ENCODE results near the gene UGT2B17. TPM values are rescaled to one million over a fixed set of nuclear protein-coding genes. Genes with fewer than 3 reads are reported as not detected.

The UGT2B17 gene
- total and polyA plus RNA-seq, 2 of the 13 experiments (the other 11 are each of a cell fraction or from before 2014, with no cell fraction given): not detected

DNA sequence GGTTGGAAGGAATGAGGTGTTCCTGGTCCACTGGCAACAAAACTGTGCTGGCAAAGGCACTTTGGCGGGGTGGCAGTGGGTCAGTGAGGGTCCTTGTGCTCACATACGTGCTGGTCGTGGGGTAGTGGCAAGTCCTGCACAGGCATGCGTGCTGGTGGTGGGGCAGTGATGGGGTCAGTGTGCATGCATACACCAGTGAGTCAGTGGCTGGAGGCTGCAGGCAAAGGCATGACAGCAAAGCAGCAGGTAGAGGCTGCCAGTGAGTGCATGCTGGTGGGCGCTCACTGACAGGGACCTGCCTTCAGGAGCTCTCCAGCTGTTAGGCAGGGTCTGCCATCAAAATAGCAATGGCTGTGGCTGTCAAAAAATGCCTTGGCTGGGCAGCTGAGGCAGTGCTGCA lies 86.8 kb downstream of the UGT2B17 start:
- ATAC-seq: peak; percentile 57
- no peaks in the 10 kb centered on the region for H3K79me2 ChIP-seq (ENCODE audit: insufficient read depth, low read length)
- H3K4me3 ChIP-seq (replicated peaks in 1 of 3; ENCODE audit: insufficient read depth in 1 of 3, low read depth in 2 of 3, low read length in 3 of 3): no peak overlapping the region
- H3K36me3 ChIP-seq (replicated peaks in 1 of 2; ENCODE audit: control insufficient read depth in 1 of 2, insufficient read depth in 2 of 2, low read length in 2 of 2): no peaks in the 10 kb centered on the region
- ChIA-PET POLR2A (no interaction called here), CTCF (ENCODE audit: low intra/inter-chr PET ratio, low total read pairs) (no interaction called here)
- in situ Hi-C loops (cut with HindIII; ENCODE audit: extremely low pct_ligation_motif_present, low pct_unique_long_range_greater_than_20kb): loop anchor here (25.0 kb wide), 2 partner anchors 573 to 1123 kb away; no protein-coding TSS in a partner anchor
- no TSS peak for BruUV-seq (replicated peaks)
- intact Hi-C loops (cut with micrococcal nuclease; ENCODE audit: unreplicated experiment): no loop called here
- no peak overlapping the region for H3K27ac ChIP-seq (ENCODE audit: extremely low read length, insufficient read depth, low read length)
- TF ChIP-seq, protein P1, sequence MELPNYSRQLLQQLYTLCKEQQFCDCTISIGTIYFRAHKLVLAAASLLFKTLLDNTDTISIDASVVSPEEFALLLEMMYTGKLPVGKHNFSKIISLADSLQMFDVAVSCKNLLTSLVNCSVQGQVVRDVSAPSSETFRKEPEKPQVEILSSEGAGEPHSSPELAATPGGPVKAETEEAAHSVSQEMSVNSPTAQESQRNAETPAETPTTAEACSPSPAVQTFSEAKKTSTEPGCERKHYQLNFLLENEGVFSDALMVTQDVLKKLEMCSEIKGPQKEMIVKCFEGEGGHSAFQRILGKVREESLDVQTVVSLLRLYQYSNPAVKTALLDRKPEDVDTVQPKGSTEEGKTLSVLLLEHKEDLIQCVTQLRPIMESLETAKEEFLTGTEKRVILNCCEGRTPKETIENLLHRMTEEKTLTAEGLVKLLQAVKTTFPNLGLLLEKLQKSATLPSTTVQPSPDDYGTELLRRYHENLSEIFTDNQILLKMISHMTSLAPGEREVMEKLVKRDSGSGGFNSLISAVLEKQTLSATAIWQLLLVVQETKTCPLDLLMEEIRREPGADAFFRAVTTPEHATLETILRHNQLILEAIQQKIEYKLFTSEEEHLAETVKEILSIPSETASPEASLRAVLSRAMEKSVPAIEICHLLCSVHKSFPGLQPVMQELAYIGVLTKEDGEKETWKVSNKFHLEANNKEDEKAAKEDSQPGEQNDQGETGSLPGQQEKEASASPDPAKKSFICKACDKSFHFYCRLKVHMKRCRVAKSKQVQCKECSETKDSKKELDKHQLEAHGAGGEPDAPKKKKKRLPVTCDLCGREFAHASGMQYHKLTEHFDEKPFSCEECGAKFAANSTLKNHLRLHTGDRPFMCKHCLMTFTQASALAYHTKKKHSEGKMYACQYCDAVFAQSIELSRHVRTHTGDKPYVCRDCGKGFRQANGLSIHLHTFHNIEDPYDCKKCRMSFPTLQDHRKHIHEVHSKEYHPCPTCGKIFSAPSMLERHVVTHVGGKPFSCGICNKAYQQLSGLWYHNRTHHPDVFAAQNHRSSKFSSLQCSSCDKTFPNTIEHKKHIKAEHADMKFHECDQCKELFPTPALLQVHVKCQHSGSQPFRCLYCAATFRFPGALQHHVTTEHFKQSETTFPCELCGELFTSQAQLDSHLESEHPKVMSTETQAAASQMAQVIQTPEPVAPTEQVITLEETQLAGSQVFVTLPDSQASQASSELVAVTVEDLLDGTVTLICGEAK (IDR thresholded peaks at IDR 0.05): no peak
- TF ChIP-seq, protein P1 (CRISPR knock-in tag; IDR thresholded peaks at IDR 0.05): no peak
- TF ChIP-seq, protein P2, sequence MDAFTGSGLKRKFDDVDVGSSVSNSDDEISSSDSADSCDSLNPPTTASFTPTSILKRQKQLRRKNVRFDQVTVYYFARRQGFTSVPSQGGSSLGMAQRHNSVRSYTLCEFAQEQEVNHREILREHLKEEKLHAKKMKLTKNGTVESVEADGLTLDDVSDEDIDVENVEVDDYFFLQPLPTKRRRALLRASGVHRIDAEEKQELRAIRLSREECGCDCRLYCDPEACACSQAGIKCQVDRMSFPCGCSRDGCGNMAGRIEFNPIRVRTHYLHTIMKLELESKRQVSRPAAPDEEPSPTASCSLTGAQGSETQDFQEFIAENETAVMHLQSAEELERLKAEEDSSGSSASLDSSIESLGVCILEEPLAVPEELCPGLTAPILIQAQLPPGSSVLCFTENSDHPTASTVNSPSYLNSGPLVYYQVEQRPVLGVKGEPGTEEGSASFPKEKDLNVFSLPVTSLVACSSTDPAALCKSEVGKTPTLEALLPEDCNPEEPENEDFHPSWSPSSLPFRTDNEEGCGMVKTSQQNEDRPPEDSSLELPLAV (CRISPR knock-in tag; conservative IDR thresholded peaks at IDR 0.05; ENCODE audit: low read depth): no peak
- TF ChIP-seq ZBTB7A (CRISPR knock-in tag; IDR thresholded peaks at IDR 0.05) (no peak), SALL1 (CRISPR knock-in tag; IDR thresholded peaks at IDR 0.05) (no peak; the same call in 1 of the 2 replicates)
- H2AFZ ChIP-seq (ENCODE audit: low read length): no peak overlapping the region
- no peaks in the 10 kb centered on the region for H3K9me3 ChIP-seq (ENCODE audit: low read length)
- H3K4me1 ChIP-seq (ENCODE audit: insufficient read depth, low read length): no peaks in the 10 kb centered on the region
- H4K20me1 ChIP-seq (ENCODE audit: insufficient read depth, low read length): no peaks in the 10 kb centered on the region
- 0 out of 5 replicates have a peak, but pooled peaks cover 0 to 2% of the 10 kb centered on the region in 2 experiments for H3K27me3 ChIP-seq (ENCODE audit: control insufficient read depth in 1 of 2, insufficient read depth in 2 of 2, low read length in 2 of 2)
- H3K4me2 ChIP-seq (ENCODE audit: low read depth, low read length): no peak overlapping the region
- DNase-seq (ENCODE audit: low spot score): no peak
- 8% methylated on average over 2 of the region's 5 CpGs for WGBS (ENCODE audit: low lambda C conversion rate)
- no peak for FAIRE-seq
- H3K9ac ChIP-seq (ENCODE audit: insufficient read depth, low read depth, low read length): no peak overlapping the region

Other genes with a start within 250 kb of the UGT2B17 start
- gene YTHDC1, start 226.2 kb downstream of the UGT2B17 start, total RNA-seq (2016; rRNA removed; fragmentation: Illumina TruSeq; extraction: Trizol): 56.3 and 56.8 TPM in 2 replicates
- 37.3 and 38.3 TPM in 2 replicates for gene YTHDC1, start 226.2 kb downstream of the UGT2B17 start, polyA plus RNA-seq (2011; rRNA removed)
- gene TMPRSS11E, start 128.9 kb downstream of the UGT2B17 start, total RNA-seq (2016; rRNA removed; fragmentation: Illumina TruSeq; extraction: Trizol): not detected in 2 replicates
- gene TMPRSS11E, start 128.9 kb downstream of the UGT2B17 start, polyA plus RNA-seq (2011; rRNA removed): not detected in 2 replicates
- gene UGT2B15, start 94.3 kb upstream of the UGT2B17 start, total RNA-seq (2016; rRNA removed; fragmentation: Illumina TruSeq; extraction: Trizol): 0.04 TPM in 1 of 2 replicates, not detected in the other
- 0.07 and 0.11 TPM in 2 replicates for gene UGT2B15, start 94.3 kb upstream of the UGT2B17 start, polyA plus RNA-seq (2011; rRNA removed)
- gene UGT2B10, start 239.7 kb upstream of the UGT2B17 start, total RNA-seq (2016; rRNA removed; fragmentation: Illumina TruSeq; extraction: Trizol): 97.8 and 148 TPM in 2 replicates
- gene UGT2B10, start 239.7 kb upstream of the UGT2B17 start, polyA plus RNA-seq (2011; rRNA removed): 91.0 and 107 TPM in 2 replicates

Measured in HepG2 (cell line).